Spleen (tissue), 7 donors: ENCODE measurements around the gene SPINT2.

Source experiments
- CTCF ChIP-seq, 11 experiments: fragments of 200-600 bp in 7 of 11; fragments of 450-650 bp in 4 of 11; sonication (generic) in 4 of 11; IDR thresholded peaks in 8 of 11; conservative IDR thresholded peaks in 3 of 11; 1 replicate in 7 of 11; 2 replicates in 4 of 11; pipeline versions ENCODE4 v1.4.0 to v1.8.0; 2016 to 2021; ENCODE audit warnings: antibody characterized with exemption in 11 of 11, inconsistent platforms in 4 of 11, mild to moderate bottlenecking in 1 of 11
- POLR2A ChIP-seq, 3 donors: fragments of 450-650 bp; IDR thresholded peaks; one replicate each; pipeline ENCODE4 v1.5.1; 2017; ENCODE audit warnings: antibody characterized with exemption in 3 of 3, mild to moderate bottlenecking in 1 of 3
- donor health status: DM: no; HTN: no; CAD: no; lungs with moderate emphysema.
- donor health status: DM: no; HTN: no; CAD: no.
- donor health status: DM: no; HTN: no; CAD: no.

GRCh38 chr19:38331728-38332127, 67.4 kb downstream of the SPINT2 start:
- no peak for TF ChIP-seq CTCF (IDR thresholded peaks at IDR 0.05 in 8 of 11, conservative IDR thresholded peaks at IDR 0.05 in 3 of 11)
- TF ChIP-seq POLR2A (IDR thresholded peaks at IDR 0.05): no peak
